WERI-Rb-1 (cell line): ENCODE measurements around the gene ASPSCR1.

ENCODE experiments used
- DNase-seq: peaks from one replicate; pipeline ENCODE4 v3.0.0-alpha.2; 2020
- H3K27ac ChIP-seq: fragments of 250-450 bp; sonication (Bioruptor Pico); 2 replicates; pipeline ENCODE4 v1.5.1; 2020; ENCODE audit warnings: mild to moderate bottlenecking, moderate library complexity
- H3K27me3 ChIP-seq: fragments of 250-450 bp; sonication (Bioruptor Pico); 2 replicates; pipeline ENCODE4 v1.5.1; 2021; ENCODE audit warnings: mild to moderate bottlenecking, low read depth, moderate library complexity; ENCODE audit not compliant: insufficient read depth, severe bottlenecking
- H3K36me3 ChIP-seq: fragments of 250-450 bp; sonication (Bioruptor Pico); 2 replicates; pipeline ENCODE4 v1.5.1; 2020; ENCODE audit warnings: mild to moderate bottlenecking, moderate library complexity
- H3K4me3 ChIP-seq: 2 replicates; pipeline ENCODE4 v1.5.1; 2011; ENCODE audit warnings: low read depth, mild to moderate bottlenecking, control low read depth, low read length
- H3K9me3 ChIP-seq: fragments of 250-450 bp; sonication (Bioruptor Pico); 2 replicates; pipeline ENCODE4 v1.5.1; 2021; ENCODE audit warnings: mild to moderate bottlenecking, moderate library complexity; ENCODE audit not compliant: severe bottlenecking
- TF ChIP-seq, protein P1 (sequence below): IDR thresholded peaks from 2 replicates; pipeline ENCODE4 v1.5.1; 2011; ENCODE audit warnings: low read depth, mild to moderate bottlenecking, control low read depth, inconsistent platforms, low read length

Gene ASPSCR1

GRCh38 chr17:82061047-82061925 is 83.9 kb downstream of the ASPSCR1 start:
- Histone ChIP-seq H3K27ac (no peak overlapping the region), H3K27me3 (no peaks in the 10 kb centered on the region), H3K9me3 (peaks cover 2% of the 10 kb centered on the region), H3K36me3 (peaks cover 81% of the 10 kb centered on the region), H3K4me3 (no peak overlapping the region)
- no peak for DNase-seq
- TF ChIP-seq, protein P1, sequence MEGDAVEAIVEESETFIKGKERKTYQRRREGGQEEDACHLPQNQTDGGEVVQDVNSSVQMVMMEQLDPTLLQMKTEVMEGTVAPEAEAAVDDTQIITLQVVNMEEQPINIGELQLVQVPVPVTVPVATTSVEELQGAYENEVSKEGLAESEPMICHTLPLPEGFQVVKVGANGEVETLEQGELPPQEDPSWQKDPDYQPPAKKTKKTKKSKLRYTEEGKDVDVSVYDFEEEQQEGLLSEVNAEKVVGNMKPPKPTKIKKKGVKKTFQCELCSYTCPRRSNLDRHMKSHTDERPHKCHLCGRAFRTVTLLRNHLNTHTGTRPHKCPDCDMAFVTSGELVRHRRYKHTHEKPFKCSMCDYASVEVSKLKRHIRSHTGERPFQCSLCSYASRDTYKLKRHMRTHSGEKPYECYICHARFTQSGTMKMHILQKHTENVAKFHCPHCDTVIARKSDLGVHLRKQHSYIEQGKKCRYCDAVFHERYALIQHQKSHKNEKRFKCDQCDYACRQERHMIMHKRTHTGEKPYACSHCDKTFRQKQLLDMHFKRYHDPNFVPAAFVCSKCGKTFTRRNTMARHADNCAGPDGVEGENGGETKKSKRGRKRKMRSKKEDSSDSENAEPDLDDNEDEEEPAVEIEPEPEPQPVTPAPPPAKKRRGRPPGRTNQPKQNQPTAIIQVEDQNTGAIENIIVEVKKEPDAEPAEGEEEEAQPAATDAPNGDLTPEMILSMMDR = no peak

DNA sequence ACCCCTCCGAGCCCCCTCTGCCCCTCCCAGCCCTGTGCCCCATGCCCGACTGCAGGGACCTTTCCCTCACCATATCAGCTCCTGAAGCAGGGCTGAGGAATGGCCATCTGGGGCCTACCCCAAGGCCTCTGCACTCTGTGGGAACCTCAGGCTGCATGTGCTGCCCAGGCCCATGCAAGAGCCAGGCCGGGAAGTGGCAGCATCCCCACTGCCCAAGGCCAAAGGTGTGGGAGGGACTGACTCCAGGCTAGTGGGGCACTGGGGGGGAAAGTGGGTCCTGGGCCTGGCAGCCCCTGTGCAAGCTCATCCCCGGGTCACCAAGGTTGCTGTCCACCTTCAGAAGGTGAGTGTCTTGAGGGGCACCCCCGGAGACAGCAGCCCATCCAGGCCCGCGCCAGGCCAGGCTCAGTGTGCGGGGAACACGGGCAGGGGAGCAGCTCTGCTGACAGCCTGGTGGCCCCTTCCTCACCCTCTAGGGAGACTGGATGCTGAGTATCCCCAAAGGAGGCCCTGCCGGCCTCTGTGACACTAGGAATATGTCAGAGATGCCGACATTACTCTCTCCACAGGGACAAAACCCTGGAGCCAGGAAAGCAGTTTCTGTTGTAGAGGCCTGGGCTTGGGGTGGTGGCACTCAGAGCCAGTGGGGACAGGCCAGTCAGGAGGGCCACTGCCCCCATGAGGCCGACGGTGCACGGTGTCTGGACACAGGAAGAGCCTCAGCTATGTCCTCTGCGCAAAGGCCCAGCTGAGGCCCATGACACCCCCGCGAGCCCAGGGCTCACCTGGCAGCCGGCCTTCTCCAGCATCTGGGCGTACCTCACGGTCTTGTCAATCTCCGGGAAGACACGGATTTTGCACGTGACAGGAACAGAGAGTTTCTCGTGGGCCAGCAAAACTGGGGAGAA is 84.9 kb downstream of the ASPSCR1 start:
- DNase-seq = no peak
- H3K36me3 ChIP-seq = peaks cover 70% of the 10 kb centered on the region
- H3K27ac ChIP-seq = no peak overlapping the region
- TF ChIP-seq, protein P1 = peak; percentile 61
- peaks cover 5% of the 10 kb centered on the region for H3K9me3 ChIP-seq
- H3K4me3 ChIP-seq = no peak overlapping the region
- no peaks in the 10 kb centered on the region for H3K27me3 ChIP-seq

DNA sequence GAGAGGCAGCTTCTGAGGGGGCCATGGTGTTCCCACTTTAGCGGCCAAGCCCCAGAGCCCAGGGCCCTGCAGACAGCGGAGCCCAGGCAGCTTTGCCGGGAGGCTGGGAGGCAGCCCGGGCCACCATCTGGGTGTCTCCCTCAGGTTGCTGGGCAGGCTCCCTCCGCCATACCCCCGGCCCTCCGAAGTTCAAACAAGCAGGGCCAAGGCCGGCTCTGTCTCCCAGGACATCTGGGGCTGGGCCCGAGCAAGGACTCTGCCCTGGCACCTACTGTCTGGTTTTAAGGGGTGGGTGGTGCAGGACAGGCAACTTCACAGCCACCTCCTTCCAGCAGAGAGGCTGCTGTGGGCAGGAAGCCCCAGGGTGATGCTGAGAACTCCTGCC is 85.5 kb downstream of the ASPSCR1 start:
- TF ChIP-seq, protein P1 = no peak
- H3K36me3 ChIP-seq = peaks cover 64% of the 10 kb centered on the region

GRCh38 chr17:82063424-82064415 is 86.3 kb downstream of the ASPSCR1 start:
- TF ChIP-seq, protein P1 = no peak
- no peak overlapping the region for H3K27ac ChIP-seq
- H3K4me3 ChIP-seq = no peak overlapping the region
- no peak for DNase-seq
- H3K9me3 ChIP-seq = peaks cover 5% of the 10 kb centered on the region
- H3K27me3 ChIP-seq = no peaks in the 10 kb centered on the region
- peaks cover 57% of the 10 kb centered on the region for H3K36me3 ChIP-seq

More for the DNA sequence above, 85.5 kb downstream of the ASPSCR1 start:
- no peaks in the 10 kb centered on the region for H3K27me3 ChIP-seq
- no peak overlapping the region for H3K27ac ChIP-seq
- H3K4me3 ChIP-seq = no peak overlapping the region
- peaks cover 5% of the 10 kb centered on the region for H3K9me3 ChIP-seq
- no peak for DNase-seq
